Gastroesophageal sphincter (tissue), 4 donors: ENCODE measurements around the gene SHLD1. TPM values are rescaled to one million over a fixed set of nuclear protein-coding genes. Genes with fewer than 3 reads are reported as not detected.
"Not testable (repeated sequence)": the region's sequence is repeated elsewhere in the genome, so short reads cannot be mapped to it uniquely, and the experiment has no call there.

Experiments used
- ATAC-seq: fragments of 150-250 bp; one replicate; pipeline ENCODE4 v1.9.1; 2016; ENCODE audit warnings: mild to moderate bottlenecking, moderate library complexity
- H3K27ac ChIP-seq, 4 donors: fragments of 200-600 bp; sonication (generic) in 3 of 4; 1 replicate in 3 of 4; 2 replicates in 1 of 4; pipeline ENCODE4 v1.5.1; 2016 to 2019
- H3K27me3 ChIP-seq: fragments of 200-600 bp; sonication (generic); one replicate; pipeline ENCODE4 v1.5.1; 2019
- H3K36me3 ChIP-seq, 2 donors: fragments of 200-600 bp; sonication (generic); one replicate each; pipeline ENCODE4 v1.5.1; 2019; ENCODE audit warnings: control low read depth in 1 of 2
- H3K4me1 ChIP-seq, 3 donors: fragments of 200-600 bp; sonication (generic); 1 replicate in 2 of 3; 2 replicates in 1 of 3; pipeline ENCODE4 v1.5.1; 2016 to 2019; ENCODE audit warnings: control low read depth in 2 of 3
- H3K4me3 ChIP-seq, 2 donors: fragments of 200-600 bp; sonication (generic); one replicate each; pipeline ENCODE4 v1.5.1; 2019; ENCODE audit warnings: mild to moderate bottlenecking in 1 of 2, moderate library complexity in 1 of 2
- H3K9me3 ChIP-seq, 3 donors: fragments of 200-600 bp; sonication (generic); one replicate each; pipeline ENCODE4 v1.5.1; 2017 to 2019; ENCODE audit warnings: control low read depth in 2 of 3
- EP300 ChIP-seq: sonication (generic); formaldehyde crosslinking; IDR thresholded peaks from one replicate; pipeline ENCODE4 v1.6.1; 2017; ENCODE audit warnings: antibody characterized with exemption, mild to moderate bottlenecking
- POLR2A ChIP-seq, 2 donors: fragments of 450-650 bp; IDR thresholded peaks; one replicate each; pipeline ENCODE4 v1.6.1; 2017; ENCODE audit warnings: antibody characterized with exemption in 2 of 2, mild to moderate bottlenecking in 2 of 2, moderate library complexity in 1 of 2
- POLR2AphosphoS5 ChIP-seq: sonication (generic); formaldehyde crosslinking; IDR thresholded peaks from one replicate; pipeline ENCODE4 v1.6.1; 2017; ENCODE audit warnings: antibody characterized with exemption
- WGBS, 2 donors: methylation state at CpG; one replicate each; pipeline ENCODE4 v1.1.5; 2018; ENCODE audit warnings: low coverage in 1 of 2; 5-methylcytosine and 5-hydroxymethylcytosine counted together
- total RNA-seq, 4 donors: library from RNA; depleted of rRNA; stranded (reverse); fragments of >200 nt; gene quantifications; one replicate each; pipeline ENCODE4 v1.1.0, GENCODE V29; 2016
- TF ChIP-seq, protein P1 (sequence below), 4 experiments: fragments of 200-600 bp in 2 of 4; fragments of 450-650 bp in 2 of 4; sonication (generic) in 1 of 4; IDR thresholded peaks; one replicate each; pipeline ENCODE4 v1.5.1; 2017 to 2019; ENCODE audit warnings: antibody characterized with exemption in 4 of 4, mild to moderate bottlenecking in 2 of 4, moderate library complexity in 2 of 4

Gene SHLD1, protein sequence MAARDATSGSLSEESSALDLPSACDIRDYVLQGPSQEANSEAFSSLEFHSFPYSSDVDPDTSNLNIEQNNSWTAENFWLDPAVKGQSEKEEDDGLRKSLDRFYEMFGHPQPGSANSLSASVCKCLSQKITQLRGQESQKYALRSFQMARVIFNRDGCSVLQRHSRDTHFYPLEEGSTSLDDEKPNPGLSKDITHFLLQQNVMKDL
- total RNA-seq, result 1 to 10 TPM in 3 of 4 donors, under 1 TPM in 1; 0.93 to 3.3 (median 2.1) TPM

DNA sequence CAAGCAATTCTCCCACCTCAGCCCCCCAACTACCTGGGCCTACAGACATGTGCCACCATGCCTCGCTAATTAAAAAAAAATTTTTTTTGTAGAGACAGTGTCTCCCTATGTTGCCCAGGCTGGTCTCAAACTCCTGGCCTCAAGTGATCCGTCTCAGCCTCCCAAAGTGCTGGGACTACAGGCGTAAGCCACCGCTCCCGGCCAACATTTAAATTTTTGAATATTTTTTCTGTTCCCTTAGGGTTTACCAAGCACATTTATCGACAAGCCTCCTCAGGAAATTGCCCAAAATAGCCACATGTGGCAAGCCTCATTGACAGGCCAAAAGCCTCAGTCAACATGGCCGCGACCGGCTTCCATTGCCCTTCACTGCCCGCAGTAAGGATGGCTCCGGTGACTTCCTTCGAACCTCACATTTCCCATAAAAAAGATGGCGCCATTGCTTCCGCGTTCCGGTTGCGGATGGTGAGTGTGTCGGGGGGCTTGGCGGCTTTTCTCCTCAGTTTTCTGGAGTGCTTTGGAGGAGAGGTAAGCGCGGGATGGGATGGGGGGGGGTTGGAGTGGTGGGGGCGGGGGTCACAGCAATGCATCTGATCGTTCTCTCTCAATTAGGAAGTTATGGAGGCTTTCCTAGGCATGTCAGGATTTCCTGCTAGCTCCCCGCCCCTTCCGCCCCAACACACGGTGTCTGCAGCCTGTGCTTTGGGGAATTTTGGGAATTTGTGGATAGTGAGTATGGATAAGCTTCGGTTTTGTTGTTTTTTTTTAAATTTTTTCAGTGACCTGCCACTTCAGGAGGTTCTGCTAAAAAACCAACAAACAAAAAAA lies at the start of gene SHLD1:
TSS of gene SHLD1 (plus strand) at position 450 of the 828 bp plus-strand sequence. CDS start 22,465 bp downstream, outside the sequence.
- H3K27ac ChIP-seq, result peak within 1 kb of the TSS; percentile 76 to 92 (median 89)
- no peaks in the 10 kb centered on the region for H3K9me3 ChIP-seq
- TF ChIP-seq POLR2A (IDR thresholded peaks at IDR 0.05) (no peak), POLR2AphosphoS5 (peak; percentile 76)
- H3K4me1 ChIP-seq, result peaks cover 0 to 16% (median 0%) of the 10 kb centered on the region in 3 donors
- peak within 1 kb of the TSS; percentile 66 to 81 for H3K4me3 ChIP-seq
- H3K36me3 ChIP-seq, result peaks cover 0 to 9% of the 10 kb centered on the region in 2 donors
- peak; percentile 92 for ATAC-seq
- whole genome bisulfite sequencing, 2 donors, result 16 to 20% methylated on average over 5 to 11 of the region's 27 CpGs
- no peaks in the 10 kb centered on the region for H3K27me3 ChIP-seq

DNA sequence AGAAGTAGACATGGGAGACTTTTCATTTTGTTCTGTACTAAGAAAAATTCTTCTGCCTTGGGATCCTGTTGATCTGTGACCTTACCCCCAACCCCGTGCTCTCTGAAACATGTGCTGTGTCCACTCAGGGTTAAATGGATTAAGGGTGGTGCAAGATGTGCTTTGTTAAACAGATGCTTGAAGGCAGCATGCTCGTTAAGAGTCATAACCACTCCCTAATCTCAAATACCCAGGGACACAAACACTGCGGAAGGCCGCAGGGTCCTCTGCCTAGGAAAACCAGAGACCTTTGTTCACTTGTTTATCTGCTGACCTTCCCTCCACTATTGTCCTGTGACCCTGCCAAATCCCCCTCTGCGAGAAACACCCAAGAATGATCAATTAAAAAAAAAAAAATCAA lies 47.9 kb upstream of the SHLD1 start:
- H3K4me3 ChIP-seq, H3K27me3 ChIP-seq, H3K4me1 ChIP-seq, H3K27ac ChIP-seq, H3K36me3 ChIP-seq, H3K9me3 ChIP-seq, ATAC-seq: not testable (repeated sequence)
- WGBS, 2 donors, result 80 to 83% methylated on average over 1 of the region's 5 CpGs

DNA sequence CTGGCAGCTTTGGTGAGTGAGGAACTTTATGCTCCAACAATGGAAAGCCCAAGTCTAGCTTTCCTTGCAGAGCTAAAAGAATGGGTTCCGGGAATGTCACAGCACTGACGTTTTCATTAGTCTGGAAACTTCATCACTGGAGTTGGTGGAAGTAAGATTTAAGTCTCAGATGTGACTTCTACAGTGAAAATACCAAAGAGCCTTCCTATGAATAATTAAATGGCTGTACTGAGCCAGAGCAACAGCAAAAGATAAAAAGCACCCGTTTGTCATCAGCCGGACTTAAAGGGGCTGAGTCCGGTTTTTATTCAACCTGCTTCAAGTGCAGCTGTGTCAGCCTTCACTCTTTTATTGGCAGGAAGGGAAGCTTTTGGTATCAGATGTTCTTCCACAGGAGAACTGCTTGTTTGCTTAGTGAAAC lies 46.5 kb upstream of the SHLD1 start:
- Histone ChIP-seq H3K9me3 (no peaks in the 10 kb centered on the region), H3K27me3 (no peaks in the 10 kb centered on the region), H3K36me3 (no peaks in the 10 kb centered on the region), H3K27ac (peak overlapping the region in 2 of 4 donors; percentile 44 to 48), H3K4me3 (no peak overlapping the region), H3K4me1 (peaks cover 0 to 9% (median 0%) of the 10 kb centered on the region in 3 donors)
- 11% methylated on average over 5 of the region's 5 CpGs for WGBS, 2 donors
- TF ChIP-seq, protein P1, sequence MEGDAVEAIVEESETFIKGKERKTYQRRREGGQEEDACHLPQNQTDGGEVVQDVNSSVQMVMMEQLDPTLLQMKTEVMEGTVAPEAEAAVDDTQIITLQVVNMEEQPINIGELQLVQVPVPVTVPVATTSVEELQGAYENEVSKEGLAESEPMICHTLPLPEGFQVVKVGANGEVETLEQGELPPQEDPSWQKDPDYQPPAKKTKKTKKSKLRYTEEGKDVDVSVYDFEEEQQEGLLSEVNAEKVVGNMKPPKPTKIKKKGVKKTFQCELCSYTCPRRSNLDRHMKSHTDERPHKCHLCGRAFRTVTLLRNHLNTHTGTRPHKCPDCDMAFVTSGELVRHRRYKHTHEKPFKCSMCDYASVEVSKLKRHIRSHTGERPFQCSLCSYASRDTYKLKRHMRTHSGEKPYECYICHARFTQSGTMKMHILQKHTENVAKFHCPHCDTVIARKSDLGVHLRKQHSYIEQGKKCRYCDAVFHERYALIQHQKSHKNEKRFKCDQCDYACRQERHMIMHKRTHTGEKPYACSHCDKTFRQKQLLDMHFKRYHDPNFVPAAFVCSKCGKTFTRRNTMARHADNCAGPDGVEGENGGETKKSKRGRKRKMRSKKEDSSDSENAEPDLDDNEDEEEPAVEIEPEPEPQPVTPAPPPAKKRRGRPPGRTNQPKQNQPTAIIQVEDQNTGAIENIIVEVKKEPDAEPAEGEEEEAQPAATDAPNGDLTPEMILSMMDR (IDR thresholded peaks at IDR 0.05), result no peak
- TF ChIP-seq POLR2A (IDR thresholded peaks at IDR 0.05), result no peak
- TF ChIP-seq EP300, result no peak
- no peak for TF ChIP-seq POLR2AphosphoS5
- no peak for ATAC-seq

DNA sequence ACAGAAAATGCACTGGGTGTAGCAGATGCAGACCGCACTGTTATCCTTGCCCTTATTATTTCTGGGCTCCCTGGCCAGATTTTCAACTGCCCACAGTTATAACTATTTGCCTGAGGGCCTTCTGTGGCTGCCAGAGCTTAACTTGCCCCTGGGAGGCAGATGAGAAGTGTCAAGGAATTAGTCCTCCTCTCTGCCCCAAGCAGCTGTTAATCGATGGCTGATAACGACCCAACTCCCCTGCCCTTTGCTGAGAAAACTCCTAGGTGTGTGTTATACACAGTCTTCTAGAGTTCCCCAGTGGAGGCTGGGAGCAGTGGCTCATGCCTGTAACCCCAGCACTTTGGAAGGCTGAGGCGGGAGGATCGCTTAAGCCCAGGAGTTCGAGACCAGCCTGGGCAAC lies 44.4 kb upstream of the SHLD1 start:
- TF ChIP-seq POLR2A (IDR thresholded peaks at IDR 0.05) (no peak), EP300 (no peak), POLR2AphosphoS5 (no peak)
- TF ChIP-seq, protein P1 (IDR thresholded peaks at IDR 0.05), result no peak
- H3K27me3 ChIP-seq, result no peaks in the 10 kb centered on the region
- no peaks in the 10 kb centered on the region for H3K36me3 ChIP-seq
- no peak for ATAC-seq
- 100% methylated on average over 1 of the region's 6 CpGs for WGBS, 2 donors
- H3K4me1 ChIP-seq, result peaks cover 0 to 18% (median 0%) of the 10 kb centered on the region in 3 donors
- H3K27ac ChIP-seq, result no peak overlapping the region
- no peaks in the 10 kb centered on the region for H3K9me3 ChIP-seq
- H3K4me3 ChIP-seq, result no peak overlapping the region

DNA sequence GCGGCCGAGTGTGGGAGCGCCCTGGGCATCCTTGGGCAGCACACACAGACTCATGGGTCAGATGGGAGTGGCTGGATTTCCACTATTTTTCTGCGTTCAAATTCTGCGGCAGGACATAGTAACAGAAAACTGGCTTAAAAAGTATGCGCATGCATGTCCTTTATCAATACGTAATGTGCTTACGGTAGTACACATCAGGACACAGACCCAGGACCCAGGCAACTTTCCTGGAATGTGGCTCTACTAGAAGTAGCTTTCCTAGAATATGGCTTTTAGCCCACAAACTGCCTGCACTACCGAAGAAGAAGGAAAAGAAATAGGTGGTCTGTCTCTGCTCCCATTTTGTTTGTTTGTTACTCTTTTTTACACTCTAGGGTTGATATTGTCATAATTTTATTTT lies 43.4 kb upstream of the SHLD1 start:
- H3K36me3 ChIP-seq, result no peaks in the 10 kb centered on the region
- H3K9me3 ChIP-seq, result no peaks in the 10 kb centered on the region
- TF ChIP-seq EP300 (no peak), POLR2AphosphoS5 (no peak), POLR2A (IDR thresholded peaks at IDR 0.05) (no peak)
- TF ChIP-seq, protein P1 (IDR thresholded peaks at IDR 0.05), result no peak
- no peaks in the 10 kb centered on the region for H3K27me3 ChIP-seq
- no peak for ATAC-seq
- H3K4me3 ChIP-seq, result no peak overlapping the region
- H3K4me1 ChIP-seq, result peaks cover 0 to 21% (median 0%) of the 10 kb centered on the region in 3 donors
- no peak overlapping the region for H3K27ac ChIP-seq
- WGBS, 2 donors, result 89 to 100% methylated on average over 5 to 6 of the region's 9 CpGs

DNA sequence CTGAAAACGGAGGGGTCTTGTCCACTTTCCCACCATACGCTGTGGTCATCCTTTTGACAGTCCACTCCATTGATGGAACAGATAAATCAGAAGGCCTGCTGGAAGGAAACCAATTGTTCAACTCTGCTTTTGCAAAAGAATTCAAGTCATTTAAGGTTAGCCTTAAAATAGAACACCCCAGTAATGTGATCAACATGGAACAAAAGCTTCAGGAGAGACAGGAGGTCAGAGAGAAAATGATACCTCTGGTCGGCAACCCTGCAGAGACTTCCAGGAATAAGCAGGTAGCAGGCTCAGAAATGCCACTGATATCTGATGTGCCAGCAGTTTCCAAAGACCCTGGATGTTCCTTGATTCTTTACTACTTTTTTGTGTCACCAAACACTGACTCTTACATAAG lies 39.6 kb upstream of the SHLD1 start:
- 30 to 67% methylated on average over 3 of the region's 3 CpGs for WGBS, 2 donors
- Histone ChIP-seq H3K27me3 (no peaks in the 10 kb centered on the region), H3K4me3 (no peak overlapping the region), H3K9me3 (peaks cover 0 to 5% (median 0%) of the 10 kb centered on the region in 3 donors), H3K27ac (no peak overlapping the region), H3K4me1 (peaks cover 0 to 12% (median 0%) of the 10 kb centered on the region in 3 donors), H3K36me3 (no peaks in the 10 kb centered on the region)
- TF ChIP-seq POLR2AphosphoS5 (no peak), POLR2A (IDR thresholded peaks at IDR 0.05) (no peak), EP300 (no peak)
- TF ChIP-seq, protein P1 (IDR thresholded peaks at IDR 0.05), result no peak
- ATAC-seq, result no peak
